Activated T-cell treated with anti-CD3 and anti-CD28 coated beads for 1 hour (primary cell): ENCODE data around the gene OR4F15.

Experiments used
- DNase-seq: peaks from one replicate; pipeline ENCODE4 v3.0.0-alpha.2; 2020; ENCODE audit warnings: low read depth

The OR4F15 gene

GRCh38 chr15:101804375-101804774 lies 7.6 kb upstream of the OR4F15 start:
- DNase-seq = no peak

GRCh38 chr15:101804941-101805340 lies 7.1 kb upstream of the OR4F15 start:
- no peak for DNase-seq

- no peak for DNase-seq
Measured at GRCh38 chr15:101805605-101806345, 6.2 kb upstream of the OR4F15 start.

- no peak for DNase-seq
Measured at GRCh38 chr15:101807345-101807945, 4.6 kb upstream of the OR4F15 start.

- no peak for DNase-seq
Measured at GRCh38 chr15:101808201-101808600, 3.8 kb upstream of the OR4F15 start.

GRCh38 chr15:101810456-101810855 lies 1.5 kb upstream of the OR4F15 start:
- no peak for DNase-seq

- DNase-seq = no peak
Measured at GRCh38 chr15:101810876-101811275, 1.1 kb upstream of the OR4F15 start.

- DNase-seq = no peak
Measured at GRCh38 chr15:101813803-101814534, 2.0 kb downstream of the OR4F15 start.

- no peak for DNase-seq
Measured at GRCh38 chr15:101820781-101821180, 8.8 kb downstream of the OR4F15 start.

GRCh38 chr15:101827257-101827656 lies 15.3 kb downstream of the OR4F15 start:
- no peak for DNase-seq

- DNase-seq = no peak
Measured at GRCh38 chr15:101828774-101829173, 16.8 kb downstream of the OR4F15 start.

GRCh38 chr15:101841656-101842055 lies 29.7 kb downstream of the OR4F15 start:
- DNase-seq = no peak

- DNase-seq = no peak
Measured at GRCh38 chr15:101844916-101845315, 32.9 kb downstream of the OR4F15 start.

- DNase-seq = no peak
Measured at GRCh38 chr15:101852356-101852755, 40.4 kb downstream of the OR4F15 start.
